ENCODE results near the gene CMSS1.

The CMSS1 gene

GRCh38 chr3:99965681-99966408, 148.2 kb downstream of the CMSS1 start:
- no peak for DNase-seq

- no peak for DNase-seq
These were observed 149.2 kb downstream of the CMSS1 start for GRCh38 chr3:99966662-99967416.

GRCh38 chr3:99967796-99968195, 150.1 kb downstream of the CMSS1 start:
- no peak for DNase-seq

- DNase-seq = no peak
These were observed 151.5 kb downstream of the CMSS1 start for GRCh38 chr3:99969136-99969535.

GRCh38 chr3:99970198-99970597, 152.5 kb downstream of the CMSS1 start:
- no peak for DNase-seq

- no peak for DNase-seq
These were observed 154.1 kb downstream of the CMSS1 start for GRCh38 chr3:99971761-99972160.

GRCh38 chr3:99972380-99973104, 154.9 kb downstream of the CMSS1 start:
- DNase-seq = no peak

- no peak for DNase-seq
These were observed 157.3 kb downstream of the CMSS1 start for GRCh38 chr3:99974989-99975388.

- DNase-seq = no peak
These were observed 158.9 kb downstream of the CMSS1 start for GRCh38 chr3:99976584-99976983.

GRCh38 chr3:99978221-99978620, 160.6 kb downstream of the CMSS1 start:
- DNase-seq = no peak

GRCh38 chr3:99980606-99981005, 162.9 kb downstream of the CMSS1 start:
- DNase-seq = no peak

- no peak for DNase-seq
These were observed 163.5 kb downstream of the CMSS1 start for GRCh38 chr3:99981138-99981537.

- no peak for DNase-seq
These were observed 165.0 kb downstream of the CMSS1 start for GRCh38 chr3:99982650-99983049.

- no peak for DNase-seq
These were observed 166.5 kb downstream of the CMSS1 start for GRCh38 chr3:99984139-99984538.

GRCh38 chr3:99984668-99985067, 167.0 kb downstream of the CMSS1 start:
- DNase-seq = no peak

- no peak for DNase-seq
These were observed 172.5 kb downstream of the CMSS1 start for GRCh38 chr3:99990179-99990578.

- no peak for DNase-seq
These were observed 179.6 kb downstream of the CMSS1 start for GRCh38 chr3:99997293-99997692.

GRCh38 chr3:99999536-99999935, 181.9 kb downstream of the CMSS1 start:
- DNase-seq = no peak

- DNase-seq = no peak
These were observed 183.4 kb downstream of the CMSS1 start for GRCh38 chr3:100001083-100001482.

- no peak for DNase-seq
These were observed 184.0 kb downstream of the CMSS1 start for GRCh38 chr3:100001526-100002270.

- DNase-seq = no peak
These were observed 185.1 kb downstream of the CMSS1 start for GRCh38 chr3:100002599-100003350.

Data from NCI-H446 (cell line).